Central memory CD8-positive, alpha-beta T cell (primary cell): ENCODE data around the gene FBN3.

Source experiments
- ATAC-seq: fragments of 150-1000 bp; cut with Tn5 transposase; replicated peaks from 2 replicates; pipeline ENCODE4 v1.10.0; 2022; ENCODE audit warnings: mild to moderate bottlenecking, moderate FRiP score, moderate number of reproducible peaks; ENCODE audit not compliant: poor library complexity, severe bottlenecking; ENCODE audit errors: extremely low read depth
- DNase-seq, 2 donors: peaks; one replicate each; pipeline ENCODE4 v3.0.0; 2021; ENCODE audit warnings: low spot score in 2 of 2
- H3K27ac Mint-ChIP-seq: one replicate; pipeline ENCODE4 v1.8.0; 2022; ENCODE audit warnings: low read depth, mild to moderate bottlenecking, moderate library complexity, mixed read lengths
- H3K27me3 Mint-ChIP-seq: one replicate; pipeline ENCODE4 v1.8.0; 2022; ENCODE audit warnings: mixed read lengths
- H3K36me3 Mint-ChIP-seq: one replicate; pipeline ENCODE4 v1.8.0; 2022; ENCODE audit warnings: mild to moderate bottlenecking, moderate library complexity, mixed read lengths; ENCODE audit not compliant: insufficient read depth
- H3K4me1 Mint-ChIP-seq: one replicate; pipeline ENCODE4 v1.8.0; 2022; ENCODE audit warnings: mixed read lengths
- H3K4me3 Mint-ChIP-seq: one replicate; pipeline ENCODE4 v1.8.0; 2022; ENCODE audit warnings: mild to moderate bottlenecking, moderate library complexity, mixed read lengths
- H3K9me3 Mint-ChIP-seq: one replicate; pipeline ENCODE4 v1.8.0; 2022; ENCODE audit warnings: mixed read lengths

The FBN3 gene

GRCh38 chr19:8149261-8150094 is at the start of gene FBN3:
TSS of gene FBN3 (minus strand) at chr19:8149592. CDS start at chr19:8147480, 2,112 bp downstream.
- H3K4me1 Mint-ChIP-seq = no peaks in the 10 kb centered on the region
- H3K27me3 Mint-ChIP-seq = peaks cover 82% of the 10 kb centered on the region
- DNase-seq (no peak), ATAC-seq (no peak)
- no peaks in the 10 kb centered on the region for H3K9me3 Mint-ChIP-seq
- peak within 1 kb of the TSS; percentile 21 for H3K4me3 Mint-ChIP-seq
- peaks cover 3% of the 10 kb centered on the region for H3K36me3 Mint-ChIP-seq
- no peak within 1 kb of the TSS for H3K27ac Mint-ChIP-seq

DNA sequence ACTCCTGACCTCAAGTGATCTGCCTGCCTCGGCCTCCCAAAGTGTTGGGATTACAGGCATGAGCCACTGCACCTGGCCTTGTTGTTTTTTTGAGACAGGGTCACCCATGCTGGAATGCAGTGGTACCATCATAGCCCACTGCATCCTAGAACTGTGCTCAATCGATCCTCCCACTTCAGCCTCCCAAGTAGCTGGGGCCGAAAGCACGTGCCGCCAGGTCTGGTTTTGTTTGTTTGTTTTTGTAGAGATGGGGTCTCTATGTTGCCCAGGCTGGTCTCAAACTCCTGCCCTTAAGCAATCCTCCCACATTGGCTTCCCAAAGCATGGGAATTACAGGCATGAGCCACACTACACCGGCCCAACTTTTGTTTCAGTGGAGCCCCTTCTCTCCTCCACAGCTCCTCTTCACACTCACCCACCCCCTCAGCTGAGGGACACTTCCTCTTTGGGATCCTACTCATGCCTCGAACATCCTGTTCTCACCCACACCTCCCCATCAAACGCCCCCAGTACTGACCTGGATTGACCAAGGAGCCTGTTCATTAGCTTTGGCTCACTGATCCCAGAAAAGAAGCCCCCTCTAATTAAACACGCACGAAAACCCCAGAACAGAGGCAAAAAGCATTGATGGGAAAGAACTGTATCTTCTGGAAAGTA is 47.0 kb upstream of the FBN3 start:
- Mint-ChIP-seq H3K4me1 (peaks cover 51% of the 10 kb centered on the region), H3K9me3 (no peaks in the 10 kb centered on the region), H3K36me3 (peaks cover 5% of the 10 kb centered on the region), H3K4me3 (peak overlapping the region; percentile 33), H3K27me3 (no peaks in the 10 kb centered on the region), H3K27ac (peak overlapping the region; percentile 88)
- no peak for ATAC-seq
- no peak for DNase-seq

DNA sequence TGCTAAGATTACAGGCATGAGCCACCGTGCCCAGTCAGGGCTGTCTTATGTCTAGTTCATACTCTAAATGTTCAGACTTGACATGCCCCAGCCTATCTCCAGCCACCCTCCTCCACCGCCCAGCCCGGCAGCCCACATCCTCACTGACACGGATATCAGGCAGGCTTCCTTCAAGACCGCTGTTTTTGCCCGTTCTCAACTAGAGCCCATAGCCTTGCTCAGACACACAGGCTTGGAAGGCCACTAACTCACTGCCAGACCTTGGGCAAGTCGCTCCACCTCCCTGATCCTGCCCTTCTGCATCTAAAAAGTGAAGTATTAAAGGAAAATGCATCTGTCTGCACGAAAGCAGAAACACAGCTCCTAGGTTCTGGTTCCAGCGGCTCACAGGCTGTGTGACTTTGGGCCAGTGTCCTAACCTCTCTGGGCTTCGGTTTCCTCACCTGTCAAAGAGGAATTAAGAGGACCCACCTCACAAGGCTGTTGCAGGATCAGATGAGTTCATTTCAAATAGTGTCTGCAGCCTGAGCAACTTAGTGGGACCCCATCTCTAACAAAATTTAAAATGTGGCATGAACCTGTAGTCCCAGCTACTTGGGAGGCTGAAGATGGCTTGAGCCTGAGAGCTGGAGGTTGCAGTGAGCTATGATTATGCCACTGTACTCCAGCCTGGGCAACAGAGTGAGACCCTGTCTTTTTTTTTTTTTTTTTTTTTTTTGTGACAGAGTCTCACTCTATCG is 45.3 kb upstream of the FBN3 start:
- peak overlapping the region; percentile 98 for H3K27ac Mint-ChIP-seq
- ATAC-seq (peak; percentile 84), DNase-seq (peak; percentile 32 to 68)
- H3K9me3 Mint-ChIP-seq = no peaks in the 10 kb centered on the region
- H3K27me3 Mint-ChIP-seq = no peaks in the 10 kb centered on the region
- H3K4me3 Mint-ChIP-seq = peak overlapping the region; percentile 84
- peaks cover 5% of the 10 kb centered on the region for H3K36me3 Mint-ChIP-seq
- H3K4me1 Mint-ChIP-seq = peaks cover 51% of the 10 kb centered on the region

GRCh38 chr19:8192221-8192820 is 42.9 kb upstream of the FBN3 start:
- no peak for DNase-seq
- Mint-ChIP-seq H3K4me1 (peaks cover 55% of the 10 kb centered on the region), H3K27ac (peak overlapping the region; percentile 98), H3K27me3 (no peaks in the 10 kb centered on the region), H3K4me3 (no peak overlapping the region), H3K9me3 (no peaks in the 10 kb centered on the region), H3K36me3 (peaks cover 7% of the 10 kb centered on the region)
- ATAC-seq = no peak

DNA sequence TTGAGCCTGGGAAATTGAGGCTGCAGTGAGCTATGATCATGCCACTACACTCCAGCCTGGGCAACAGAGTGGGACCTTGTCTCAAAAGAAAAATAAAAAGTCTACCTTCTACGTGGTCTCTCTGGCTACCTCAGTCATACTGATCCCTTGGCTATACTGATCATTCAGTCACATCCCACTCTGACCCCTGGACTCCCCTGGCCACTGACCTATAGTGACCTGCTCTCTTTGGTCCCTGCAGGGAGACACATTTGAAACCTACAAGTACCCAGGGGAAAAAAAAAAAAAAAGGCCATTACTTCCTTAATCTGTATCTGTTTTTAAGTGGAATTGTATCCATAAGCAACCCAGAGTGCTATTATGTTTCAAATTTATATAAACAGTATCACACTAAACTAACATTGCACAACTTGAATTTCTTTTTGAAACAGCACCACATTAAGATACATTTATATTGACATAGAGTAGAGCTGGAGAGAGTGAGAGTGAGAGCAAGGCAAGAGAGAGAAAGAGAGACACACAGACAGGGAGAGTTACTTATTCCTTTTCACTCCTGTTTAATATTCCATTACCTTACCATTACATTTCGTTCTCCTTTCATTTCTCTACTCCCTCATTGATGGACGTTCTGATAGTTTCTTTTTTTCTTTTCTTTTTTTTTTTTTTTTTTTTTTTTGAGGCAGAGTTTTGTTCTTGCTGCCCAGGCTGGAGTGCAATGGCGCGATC is 36.1 kb upstream of the FBN3 start:
- ATAC-seq = no peak
- Mint-ChIP-seq H3K4me1 (peaks cover 9% of the 10 kb centered on the region), H3K36me3 (peaks cover 2% of the 10 kb centered on the region), H3K9me3 (no peaks in the 10 kb centered on the region), H3K27ac (no peak overlapping the region), H3K27me3 (no peaks in the 10 kb centered on the region), H3K4me3 (no peak overlapping the region)
- no peak for DNase-seq

DNA sequence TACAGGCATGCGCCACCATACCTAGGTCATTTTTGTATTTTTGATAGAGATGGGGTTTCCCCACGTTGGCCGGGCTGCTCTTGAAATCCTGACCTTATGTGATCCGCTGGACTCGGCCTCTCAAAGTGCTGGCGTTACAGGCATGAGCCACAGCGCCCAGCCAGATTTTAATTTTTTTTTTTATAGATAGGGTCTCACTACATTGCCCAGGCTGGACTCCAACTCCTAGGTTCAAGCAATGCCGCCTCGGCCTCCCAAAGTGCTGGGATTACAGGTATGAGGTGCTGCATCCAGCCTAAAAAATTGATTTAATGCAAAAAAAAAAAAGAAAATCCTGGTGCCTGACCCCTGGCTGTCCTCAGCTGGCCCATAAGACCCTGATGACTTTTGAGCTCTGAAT is 34.9 kb upstream of the FBN3 start:
- ATAC-seq (no peak), DNase-seq (no peak)
- Mint-ChIP-seq H3K9me3 (no peaks in the 10 kb centered on the region), H3K4me3 (no peak overlapping the region), H3K27ac (no peak overlapping the region), H3K27me3 (no peaks in the 10 kb centered on the region), H3K4me1 (peaks cover 9% of the 10 kb centered on the region), H3K36me3 (peaks cover 2% of the 10 kb centered on the region)

GRCh38 chr19:8180018-8180417 is 30.6 kb upstream of the FBN3 start:
- Mint-ChIP-seq H3K27ac (no peak overlapping the region), H3K9me3 (no peaks in the 10 kb centered on the region), H3K27me3 (no peaks in the 10 kb centered on the region), H3K36me3 (no peaks in the 10 kb centered on the region), H3K4me1 (no peaks in the 10 kb centered on the region), H3K4me3 (no peak overlapping the region)
- DNase-seq (no peak), ATAC-seq (no peak)

- no peaks in the 10 kb centered on the region for H3K4me1 Mint-ChIP-seq
- no peak overlapping the region for H3K27ac Mint-ChIP-seq
- no peaks in the 10 kb centered on the region for H3K36me3 Mint-ChIP-seq
- H3K4me3 Mint-ChIP-seq = no peak overlapping the region
- H3K9me3 Mint-ChIP-seq = no peaks in the 10 kb centered on the region
- no peaks in the 10 kb centered on the region for H3K27me3 Mint-ChIP-seq
- DNase-seq (no peak), ATAC-seq (no peak)
These were observed 25.3 kb upstream of the FBN3 start for GRCh38 chr19:8174706-8175105.

- H3K36me3 Mint-ChIP-seq = no peaks in the 10 kb centered on the region
- ATAC-seq (no peak), DNase-seq (no peak)
- H3K4me1 Mint-ChIP-seq = no peaks in the 10 kb centered on the region
- H3K9me3 Mint-ChIP-seq = no peaks in the 10 kb centered on the region
- no peaks in the 10 kb centered on the region for H3K27me3 Mint-ChIP-seq
- no peak overlapping the region for H3K4me3 Mint-ChIP-seq
- H3K27ac Mint-ChIP-seq = no peak overlapping the region
These were observed 19.1 kb upstream of the FBN3 start for GRCh38 chr19:8168537-8168936.

GRCh38 chr19:8167985-8168384 is 18.6 kb upstream of the FBN3 start:
- no peak for ATAC-seq
- Mint-ChIP-seq H3K36me3 (no peaks in the 10 kb centered on the region), H3K4me1 (no peaks in the 10 kb centered on the region), H3K4me3 (no peak overlapping the region), H3K9me3 (no peaks in the 10 kb centered on the region), H3K27ac (no peak overlapping the region), H3K27me3 (no peaks in the 10 kb centered on the region)
- DNase-seq = no peak

GRCh38 chr19:8163759-8164158 is 14.4 kb upstream of the FBN3 start:
- Mint-ChIP-seq H3K27me3 (peaks cover under 1% of the 10 kb centered on the region), H3K36me3 (no peaks in the 10 kb centered on the region), H3K4me3 (no peak overlapping the region), H3K9me3 (no peaks in the 10 kb centered on the region), H3K27ac (no peak overlapping the region), H3K4me1 (no peaks in the 10 kb centered on the region)
- DNase-seq = no peak
- no peak for ATAC-seq

DNA sequence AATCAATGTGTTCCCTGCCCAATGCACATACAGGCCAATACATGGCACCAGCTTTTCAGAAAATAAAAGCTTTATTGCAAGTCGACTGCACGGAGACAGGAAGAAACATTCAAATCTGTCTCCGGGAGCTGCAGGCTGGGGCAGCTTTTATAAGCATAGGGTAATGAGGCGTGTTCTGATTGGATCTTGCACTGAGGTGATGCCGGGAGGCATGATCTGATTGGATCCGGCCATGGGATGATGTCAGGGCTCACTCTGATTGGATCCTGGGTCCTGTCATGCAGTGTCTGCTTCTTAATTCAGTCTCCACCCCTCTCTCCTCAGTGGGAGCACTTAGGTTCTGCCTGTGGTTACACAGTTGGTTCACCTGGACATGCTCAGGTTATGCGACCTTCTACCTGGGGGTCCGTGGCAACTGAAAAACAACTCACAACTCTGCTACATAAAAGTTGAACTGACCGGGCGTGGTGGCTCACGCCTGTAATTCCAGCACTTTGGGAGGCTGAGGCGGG is 11.8 kb upstream of the FBN3 start:
- H3K4me1 Mint-ChIP-seq = peaks cover 6% of the 10 kb centered on the region
- no peak overlapping the region for H3K27ac Mint-ChIP-seq
- H3K27me3 Mint-ChIP-seq = peaks cover 23% of the 10 kb centered on the region
- no peak overlapping the region for H3K4me3 Mint-ChIP-seq
- no peaks in the 10 kb centered on the region for H3K36me3 Mint-ChIP-seq
- DNase-seq (no peak), ATAC-seq (no peak)
- H3K9me3 Mint-ChIP-seq = no peaks in the 10 kb centered on the region
